AML-193 (cell line): Measurements from ENCODE around the gene SPRY2.
A peak's percentile ranks its signal among the peaks of the same experiment; 100 is the strongest.

Experiments used
- DNase-seq, 2 experiments: peaks; one replicate each; lab custom pipeline; 2025; lab: John Stamatoyannopoulos, UW

Gene SPRY2

DNA sequence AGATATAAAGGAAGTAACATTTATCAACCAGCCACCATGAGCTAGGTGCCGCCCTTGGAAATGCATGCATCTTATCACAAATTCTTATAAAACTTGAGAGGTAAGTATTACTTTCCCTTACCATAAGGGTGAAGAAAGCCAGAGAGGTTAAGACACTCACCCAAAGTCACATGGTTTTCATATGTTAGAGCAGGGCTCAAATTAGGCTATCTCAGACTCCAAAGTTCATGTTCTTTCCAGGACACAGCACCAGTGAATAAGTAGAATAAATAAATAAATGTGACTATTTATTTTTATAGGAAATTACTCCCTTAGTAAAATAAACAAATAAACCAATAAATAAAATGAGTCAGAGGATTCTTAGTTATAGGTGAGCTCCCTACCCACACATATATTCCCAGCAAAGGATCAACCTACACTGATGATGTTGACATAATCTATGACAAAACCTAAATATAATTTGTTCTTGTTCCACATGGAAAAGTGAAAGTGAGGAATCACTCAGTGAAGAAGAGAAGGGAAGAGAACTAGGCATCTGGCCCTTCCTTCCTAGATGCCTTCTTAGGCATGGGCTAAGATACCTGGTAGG is 27.2 kb downstream of the SPRY2 start:
- DNase-seq: no peak

DNA sequence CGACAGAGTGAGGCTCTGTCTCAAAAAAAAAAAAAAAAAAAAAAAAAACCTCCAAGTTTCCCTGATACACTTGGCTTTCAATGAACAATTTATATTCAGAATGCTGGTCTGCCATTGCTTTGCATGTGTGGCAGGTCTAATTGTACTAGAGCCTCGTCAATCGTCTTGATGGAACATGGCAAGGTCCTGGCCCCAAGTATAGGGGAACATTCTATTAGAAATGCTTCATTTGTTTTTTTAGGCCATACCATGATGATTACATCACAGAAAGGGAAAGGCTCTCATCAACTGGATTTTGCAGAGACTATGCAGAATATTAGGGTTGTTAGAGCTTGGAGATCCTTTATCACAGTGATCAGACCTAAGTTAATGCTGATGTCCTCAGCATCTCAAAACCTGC is 28.0 kb downstream of the SPRY2 start:
- no peak for DNase-seq

DNA sequence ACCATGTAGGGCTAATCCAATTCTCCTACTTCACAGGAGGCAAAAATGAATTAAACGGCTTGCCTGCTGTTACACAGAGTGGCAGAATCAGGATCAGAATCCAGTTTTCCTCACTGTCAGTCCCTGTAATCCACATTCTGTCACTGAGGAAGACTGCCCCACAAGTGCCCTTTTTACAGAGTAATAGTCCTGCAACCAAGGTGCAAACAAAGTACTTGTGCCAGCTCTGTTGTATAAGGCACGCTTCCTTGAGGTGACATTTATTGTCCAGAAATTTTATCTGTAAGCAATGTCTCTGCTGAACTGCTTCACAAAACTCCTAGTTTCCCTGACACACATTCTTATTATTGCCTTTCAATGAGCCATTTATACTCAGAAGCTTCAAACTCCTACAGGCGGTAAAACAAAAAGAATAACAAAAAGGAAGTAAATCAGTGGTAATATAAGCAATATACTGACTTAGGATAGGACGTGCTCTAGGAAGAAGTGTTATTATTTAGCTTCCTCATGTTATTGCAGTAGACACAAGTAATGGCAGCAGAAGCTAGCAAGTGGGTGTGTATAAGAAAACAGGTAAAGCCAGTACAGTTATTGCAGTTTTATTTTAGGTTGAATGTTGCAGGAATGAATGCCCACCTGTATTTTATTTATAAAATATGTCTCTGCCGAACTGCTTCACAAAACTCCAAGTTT is 28.8 kb downstream of the SPRY2 start:
- no peak for DNase-seq

- no peak for DNase-seq
Observed at GRCh38 chr13:80309926-80310325, 31.0 kb downstream of the SPRY2 start.

GRCh38 chr13:80307401-80307987 is 33.4 kb downstream of the SPRY2 start:
- DNase-seq: no peak

DNA sequence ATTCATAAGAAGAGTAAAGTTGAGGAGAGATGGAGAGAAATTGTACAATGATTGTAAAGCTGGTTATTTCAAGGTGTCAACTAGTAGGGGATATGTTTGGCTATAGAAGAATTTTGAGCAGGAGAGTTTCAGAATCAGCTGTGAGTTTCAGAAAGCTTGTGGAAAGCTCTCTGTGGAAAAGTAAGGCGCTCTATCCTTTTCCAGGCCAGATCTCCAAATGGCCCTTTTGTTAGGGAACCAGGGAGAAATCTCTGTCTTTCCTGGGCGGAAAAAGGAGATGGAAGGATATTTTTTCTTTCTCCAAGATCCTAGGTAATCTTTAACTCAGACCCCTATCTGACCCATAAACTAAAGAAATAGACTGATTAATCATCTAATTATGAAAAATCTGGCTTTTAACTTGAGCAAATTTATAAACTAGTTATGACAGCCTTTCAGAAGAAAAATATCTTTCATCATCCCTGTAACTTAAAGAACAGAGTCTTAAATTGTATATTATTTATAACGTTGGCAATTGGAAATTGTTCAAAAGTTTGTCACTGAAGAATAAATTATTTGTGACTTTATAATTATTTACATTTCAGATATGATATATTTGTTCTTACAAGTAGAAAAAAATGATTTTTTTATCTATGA is 34.5 kb downstream of the SPRY2 start:
- DNase-seq: no peak

DNA sequence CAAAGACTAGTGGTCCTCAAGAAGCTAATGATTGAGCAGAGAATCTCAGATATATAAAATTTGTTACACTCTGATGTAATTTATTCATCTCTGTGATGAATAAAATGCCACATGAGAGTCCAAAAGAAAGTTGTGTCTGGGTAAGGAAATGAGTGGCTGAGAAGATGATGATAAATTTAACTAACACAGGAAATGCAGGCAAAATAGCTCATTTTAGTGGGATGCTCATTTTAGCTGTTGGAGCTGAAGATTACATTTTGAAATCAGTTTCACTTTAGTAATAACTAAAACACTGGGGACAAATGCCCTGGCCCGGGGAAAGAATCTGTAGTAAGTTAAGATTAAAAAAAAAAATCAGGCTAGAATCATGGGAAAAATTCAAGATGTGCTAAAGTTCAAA is 35.2 kb downstream of the SPRY2 start:
- no peak for DNase-seq

GRCh38 chr13:80303225-80303811 is 37.6 kb downstream of the SPRY2 start:
- no peak for DNase-seq

GRCh38 chr13:80299046-80299445 is 41.9 kb downstream of the SPRY2 start:
- DNase-seq: no peak

DNA sequence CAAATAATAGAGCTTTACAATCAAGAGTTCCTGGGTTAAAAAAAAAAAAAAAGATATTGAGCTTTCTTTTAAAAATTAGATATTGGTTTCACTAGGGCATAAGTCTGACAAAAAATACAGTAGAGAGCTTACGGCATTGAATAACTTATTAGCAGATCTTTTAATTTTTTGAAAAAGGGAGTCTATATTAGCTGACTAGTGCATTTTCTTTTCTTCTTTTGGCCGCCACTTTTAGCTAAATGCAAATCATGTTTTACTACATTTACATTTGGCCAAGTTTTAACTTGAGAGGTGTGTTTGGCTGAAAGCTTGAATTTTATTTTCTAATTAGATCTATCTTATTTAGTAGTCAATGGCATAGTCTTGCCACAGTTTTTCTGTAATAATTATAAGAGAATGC is 43.4 kb downstream of the SPRY2 start:
- DNase-seq: no peak

- DNase-seq: peak in 1 of 2 experiments; percentile 32
Observed at GRCh38 chr13:80297094-80297493, 43.8 kb downstream of the SPRY2 start.

DNA sequence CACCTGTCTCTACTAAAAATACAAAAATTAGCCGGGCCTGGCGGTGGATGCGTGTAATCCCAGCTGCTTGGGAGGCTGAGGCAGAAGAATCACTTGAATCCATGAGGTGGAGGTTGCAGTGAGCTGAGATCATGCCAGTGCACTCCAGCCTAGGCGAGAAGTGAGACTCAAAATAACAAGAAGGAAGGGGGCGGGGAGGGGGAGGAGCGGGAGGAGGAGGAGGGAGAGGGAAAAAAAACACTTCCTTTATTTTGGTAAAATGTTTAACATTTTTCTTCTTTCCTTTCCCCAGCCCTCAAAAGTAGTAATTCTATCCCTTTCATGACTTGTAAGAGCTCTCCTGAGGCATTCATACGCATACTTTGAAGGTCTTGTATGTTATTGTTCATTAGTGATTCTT is 44.3 kb downstream of the SPRY2 start:
- no peak for DNase-seq

GRCh38 chr13:80290591-80290990 is 50.3 kb downstream of the SPRY2 start:
- DNase-seq: no peak
